ENCODE measurements around the gene GNAL.
"Not testable (repeated sequence)": the region's sequence is repeated elsewhere in the genome, so short reads cannot be mapped to it uniquely, and the experiment has no call there.

GNAL gene

DNA sequence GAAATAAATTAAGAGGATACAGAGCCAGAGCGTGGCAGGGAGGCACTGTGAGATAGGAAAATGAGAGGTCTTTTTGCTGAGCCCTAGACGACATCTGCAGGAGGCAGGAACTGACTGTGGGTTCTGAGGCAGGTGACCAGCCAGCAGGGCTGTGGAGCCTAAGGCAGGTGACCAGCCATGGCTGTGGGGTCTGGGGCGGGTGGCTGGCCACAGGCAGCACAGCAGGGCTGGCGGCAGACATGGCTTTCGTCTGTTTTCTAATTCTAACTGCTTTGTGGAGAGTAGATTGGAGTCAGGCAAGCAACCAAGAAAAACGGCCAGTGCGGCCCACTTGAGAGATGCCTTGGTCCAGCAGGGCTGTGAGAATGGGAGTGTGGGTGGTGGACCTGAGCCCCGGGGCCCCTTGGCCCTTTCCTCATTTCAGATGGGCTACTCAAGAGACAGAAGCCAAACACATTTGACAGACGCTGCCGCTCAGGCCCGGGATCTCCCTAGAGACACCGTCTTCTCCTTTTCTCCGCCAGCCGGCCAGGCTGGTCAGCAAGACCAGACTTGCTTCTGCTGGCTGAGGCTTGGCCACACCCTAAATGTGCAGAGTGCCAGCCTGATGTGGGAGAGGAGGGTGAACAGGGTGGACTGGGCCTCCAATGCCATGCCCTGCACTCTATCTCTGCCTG, 19.7 kb upstream of the GNAL start:
- DNase-seq: no peak

DNA sequence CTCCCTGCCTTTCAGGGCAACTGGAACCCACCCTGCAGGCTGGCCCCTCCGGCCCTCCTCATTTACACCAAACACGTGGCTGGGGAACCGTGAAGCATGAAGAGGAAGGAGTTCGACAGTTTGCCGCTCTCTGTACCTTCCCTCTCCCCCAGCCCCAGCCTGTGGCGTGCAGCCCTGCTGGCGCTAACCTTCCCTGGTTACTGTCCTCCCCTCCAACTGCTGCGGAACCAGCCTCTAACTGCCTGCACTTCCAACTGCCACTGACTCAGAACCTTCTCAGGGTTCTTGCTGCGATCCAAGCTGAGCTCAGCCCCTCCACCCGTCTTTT, 19.2 kb upstream of the GNAL start:
- DNase-seq: no peak

- DNase-seq: no peak
Measured at GRCh38 chr18:11671156-11671555, 17.9 kb upstream of the GNAL start.

DNA sequence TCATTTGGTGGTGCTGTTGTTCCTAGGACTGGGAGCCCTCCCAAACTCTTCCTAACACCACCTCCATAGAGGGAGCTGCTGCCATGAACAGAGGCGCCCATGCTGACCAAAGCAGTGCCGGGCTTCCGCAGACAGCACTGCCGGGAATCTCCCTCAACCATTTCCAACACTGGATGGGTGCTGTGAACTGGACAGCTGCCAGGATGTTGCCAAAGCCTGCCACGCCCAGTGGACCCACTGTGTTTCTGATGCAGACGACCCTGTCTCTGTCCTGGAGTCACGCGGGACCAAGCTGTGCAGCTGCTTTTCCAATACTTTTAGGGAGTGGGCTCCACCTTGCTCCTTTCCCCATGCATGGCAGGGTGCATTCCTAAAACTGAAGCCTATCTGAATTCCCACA, 16.9 kb upstream of the GNAL start:
- no peak for DNase-seq

DNA sequence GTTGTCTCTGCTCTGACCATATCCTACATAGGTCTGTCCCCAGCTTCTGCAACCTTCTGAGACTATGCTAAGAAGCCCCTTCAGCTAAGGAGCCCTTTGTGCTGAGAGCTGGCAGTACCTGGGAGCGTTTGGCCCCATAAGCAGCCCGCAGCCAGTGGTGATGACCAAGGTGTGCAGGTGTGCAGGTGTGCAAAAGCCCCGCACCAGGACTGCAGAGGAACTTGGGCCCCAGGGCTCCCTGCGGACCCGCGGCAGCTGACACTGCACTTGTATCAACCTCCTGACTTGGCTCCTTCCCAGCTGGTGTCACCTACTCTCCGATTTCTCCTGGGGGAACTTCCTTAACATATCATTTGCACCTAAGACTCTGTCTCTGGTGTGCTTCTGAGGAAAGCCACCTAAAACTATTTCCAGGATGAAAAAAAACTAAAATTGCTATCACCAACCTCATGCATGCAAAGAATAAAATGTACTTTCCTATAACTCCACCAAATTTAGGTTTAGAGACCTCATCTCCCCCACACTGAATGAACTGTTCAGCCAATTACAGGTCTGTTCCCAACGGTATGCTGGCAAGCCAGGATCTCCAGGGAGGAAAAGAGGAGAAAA, 16.1 kb upstream of the GNAL start:
- DNase-seq: no peak

DNA sequence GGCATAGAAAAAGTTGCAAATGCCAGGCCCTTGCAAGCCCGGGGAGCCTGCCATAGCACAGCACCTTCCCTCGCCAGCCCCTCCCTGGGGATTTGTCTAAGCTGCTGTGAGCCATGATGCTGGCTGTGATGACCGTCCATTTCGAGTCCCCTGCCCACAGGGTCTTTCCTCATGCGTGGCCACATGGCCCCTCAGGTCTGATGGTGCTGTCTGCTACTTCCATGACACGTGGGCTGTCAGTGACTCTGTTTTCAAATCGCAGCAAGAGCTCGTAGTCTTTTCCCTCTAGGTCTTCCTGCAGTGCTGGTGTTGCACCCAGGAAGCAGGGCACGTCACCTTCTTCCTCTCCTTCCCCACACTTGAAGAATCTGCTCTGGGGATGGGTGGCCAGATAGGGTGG, 15.5 kb upstream of the GNAL start:
- DNase-seq: no peak

DNA sequence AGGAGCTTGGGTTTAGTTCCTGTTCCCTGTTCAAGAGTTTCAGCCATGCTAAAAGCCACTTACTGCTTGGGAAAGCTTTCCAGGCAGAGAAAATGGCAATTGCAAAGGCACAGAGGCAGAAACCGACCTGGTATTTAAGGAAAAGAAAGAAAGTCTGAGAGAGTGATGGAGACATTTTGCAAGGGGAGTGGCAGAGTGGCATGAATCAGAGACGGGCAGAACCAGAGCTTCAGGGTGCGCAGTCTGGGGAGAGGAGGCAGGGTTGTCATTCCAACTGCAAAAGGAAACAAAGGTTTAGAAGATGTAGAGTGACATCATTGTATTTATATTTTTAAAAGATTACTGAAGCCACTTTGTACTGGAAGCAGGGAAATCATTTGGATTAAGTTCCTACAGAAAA, 14.9 kb upstream of the GNAL start:
- no peak for DNase-seq

DNA sequence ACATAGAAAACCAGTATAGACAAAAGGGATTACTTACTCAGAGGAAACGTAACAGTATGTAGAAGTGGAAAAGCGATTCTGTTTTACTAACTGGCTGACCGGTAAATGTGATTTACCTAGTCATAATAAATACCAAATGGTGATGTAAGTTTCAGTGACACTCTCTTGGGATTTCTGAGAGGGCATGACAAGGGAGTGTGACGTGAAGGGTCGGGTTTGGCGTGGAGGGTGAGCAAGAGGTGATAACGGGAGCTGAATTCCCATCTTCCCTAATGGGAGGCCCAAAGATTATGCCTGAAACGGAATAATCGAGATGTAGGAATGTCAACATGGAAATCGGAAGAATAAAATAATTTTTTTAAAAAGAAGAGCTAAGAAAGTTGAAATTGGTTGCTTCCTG, 12.7 kb upstream of the GNAL start:
- DNase-seq: no peak

- no peak for DNase-seq
Measured at GRCh38 chr18:11676867-11677266, 12.2 kb upstream of the GNAL start.

- no peak for DNase-seq
Measured at GRCh38 chr18:11678211-11678610, 10.9 kb upstream of the GNAL start.

- no peak for DNase-seq
Measured at GRCh38 chr18:11689669-11690565, 853 bp downstream of the GNAL start.

DNA sequence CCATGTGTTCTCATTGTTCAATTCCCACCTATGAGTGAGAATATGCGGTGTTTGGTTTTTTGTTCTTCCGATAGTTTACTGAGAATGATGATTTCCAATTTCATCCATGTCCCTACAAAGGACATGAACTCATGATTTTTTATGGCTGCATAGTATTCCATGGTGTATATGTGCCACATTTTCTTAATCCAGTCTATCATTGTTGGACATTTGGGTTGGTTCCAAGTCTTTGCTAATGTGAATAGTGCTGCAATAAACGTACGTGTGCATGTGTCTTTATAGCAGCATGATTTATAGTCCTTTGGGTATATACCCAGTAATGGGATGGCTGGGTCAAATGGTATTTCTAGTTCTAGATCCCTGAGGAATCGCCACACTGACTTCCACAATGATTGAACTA, 1.6 kb downstream of the GNAL start:
- not testable (repeated sequence) for DNase-seq

- DNase-seq: no peak
Measured at GRCh38 chr18:11695736-11696135, 6.7 kb downstream of the GNAL start.

DNA sequence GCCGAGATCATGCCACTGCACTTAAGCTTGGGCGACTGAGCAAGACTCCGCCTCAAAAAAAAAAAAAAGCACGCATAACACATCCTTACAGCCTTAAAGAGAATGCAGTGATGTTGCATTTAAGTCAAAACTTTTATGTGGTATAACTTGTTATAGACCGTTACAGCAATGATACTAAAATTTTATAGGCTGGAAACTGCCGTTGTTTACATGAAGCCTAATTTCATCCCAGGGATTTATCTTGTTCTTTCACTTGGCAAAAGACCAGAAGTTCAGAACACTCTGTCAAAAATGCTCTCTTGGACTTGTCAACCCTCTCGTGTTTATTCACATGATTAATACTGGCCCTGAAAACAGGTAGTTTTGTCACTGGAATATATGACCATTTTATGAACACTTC, 7.4 kb downstream of the GNAL start:
- DNase-seq: no peak

DNA sequence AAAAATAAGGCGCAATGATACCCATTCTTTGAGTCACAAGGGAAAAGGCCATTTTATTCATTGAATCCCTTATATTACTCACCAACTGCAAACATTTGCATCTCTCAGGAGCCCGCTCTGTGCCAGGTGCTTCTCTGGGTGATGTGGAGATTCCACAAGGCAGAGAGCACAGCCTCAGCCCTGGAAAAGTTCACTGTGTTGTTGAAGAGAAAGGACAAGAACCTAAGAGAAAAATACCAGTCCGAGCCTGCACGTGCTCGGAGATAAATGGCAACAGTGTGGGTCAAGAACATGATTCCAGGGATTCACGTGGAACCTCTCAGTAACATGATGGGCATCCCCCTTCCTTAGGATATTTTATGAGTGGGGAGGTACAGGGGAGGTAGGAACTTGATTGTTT, 11.8 kb downstream of the GNAL start:
- no peak for DNase-seq

DNA sequence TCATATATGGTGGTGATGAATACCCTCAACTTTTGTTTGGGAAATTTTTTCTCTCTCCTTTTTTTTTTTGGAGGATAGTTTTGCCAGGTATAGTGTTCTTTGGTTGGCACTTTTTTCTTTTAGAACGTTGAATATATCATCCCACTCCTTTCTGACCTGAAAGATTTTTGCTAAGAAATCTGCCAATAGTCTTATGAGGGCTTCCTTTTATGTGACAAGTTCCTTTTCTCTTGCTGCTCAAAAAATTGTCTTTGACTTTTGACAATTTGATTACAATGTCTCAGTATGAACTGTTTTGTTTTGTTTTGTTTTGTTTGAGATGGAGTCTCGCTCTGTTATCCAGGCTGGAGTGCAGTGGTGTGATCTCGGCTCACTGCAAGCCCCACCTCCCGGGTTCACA, 21.5 kb downstream of the GNAL start:
- no peak for DNase-seq

- DNase-seq: no peak
Measured at GRCh38 chr18:11713756-11714155, 24.7 kb downstream of the GNAL start.

DNA sequence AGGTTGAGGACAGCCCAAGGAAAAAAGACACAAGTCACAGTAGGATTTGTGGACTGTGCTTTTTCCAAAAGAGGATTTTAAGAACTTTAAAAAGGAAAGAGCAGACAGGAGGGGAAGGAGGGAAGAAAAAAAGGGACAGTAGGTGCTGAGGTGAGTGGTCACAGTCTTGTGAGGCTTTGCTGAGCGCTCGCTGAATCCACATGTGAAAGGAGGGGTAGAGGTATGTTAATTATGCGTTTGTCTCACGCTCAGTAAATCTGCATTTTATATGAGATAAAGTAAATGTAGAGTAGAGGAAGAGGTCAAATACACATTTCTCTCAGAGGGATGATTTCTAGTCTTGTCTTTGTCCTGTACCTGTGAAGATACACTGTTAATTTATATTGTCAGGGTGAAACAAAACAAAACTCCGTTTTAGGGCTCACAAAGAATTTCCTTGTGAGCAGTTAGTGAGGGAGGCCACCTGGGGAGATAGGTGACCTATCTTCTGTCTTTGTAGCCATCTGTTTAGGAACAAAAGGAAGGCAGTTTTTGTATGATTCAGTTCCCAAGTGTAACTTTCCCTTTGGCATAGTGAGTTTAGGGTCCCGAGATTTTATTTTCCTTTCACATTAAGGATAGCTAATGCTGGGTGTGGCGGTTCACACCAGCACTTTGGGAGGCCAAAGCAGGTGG, 25.3 kb downstream of the GNAL start:
- no peak for DNase-seq

DNA sequence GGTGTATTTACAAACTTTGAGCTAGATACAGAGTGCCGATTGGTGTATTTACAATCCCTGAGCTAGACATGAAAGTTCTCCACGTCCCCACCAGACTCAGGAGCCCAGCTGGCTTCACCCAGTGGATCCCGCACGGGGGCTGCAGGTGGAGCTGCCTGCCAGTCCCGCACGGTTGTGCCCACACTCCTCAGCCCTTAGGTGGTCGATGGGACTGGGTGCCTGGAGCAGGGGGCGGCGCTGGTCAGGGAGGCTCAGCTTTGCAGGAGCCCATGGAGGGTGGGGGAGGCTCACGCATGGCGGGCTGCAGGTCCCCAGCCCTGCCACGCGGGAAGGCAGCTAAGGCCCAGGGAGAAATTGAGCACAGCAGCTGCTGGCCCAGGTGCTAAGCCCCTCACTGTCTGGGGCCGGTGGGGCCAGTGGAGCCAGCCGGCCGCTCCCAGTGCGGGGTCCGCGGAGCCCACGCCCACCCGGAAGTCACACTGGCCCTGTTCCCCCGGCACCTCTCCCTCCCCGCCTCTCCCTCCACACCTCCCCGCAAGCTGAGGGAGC, 27.8 kb downstream of the GNAL start:
- DNase-seq: not testable (repeated sequence)

DNA sequence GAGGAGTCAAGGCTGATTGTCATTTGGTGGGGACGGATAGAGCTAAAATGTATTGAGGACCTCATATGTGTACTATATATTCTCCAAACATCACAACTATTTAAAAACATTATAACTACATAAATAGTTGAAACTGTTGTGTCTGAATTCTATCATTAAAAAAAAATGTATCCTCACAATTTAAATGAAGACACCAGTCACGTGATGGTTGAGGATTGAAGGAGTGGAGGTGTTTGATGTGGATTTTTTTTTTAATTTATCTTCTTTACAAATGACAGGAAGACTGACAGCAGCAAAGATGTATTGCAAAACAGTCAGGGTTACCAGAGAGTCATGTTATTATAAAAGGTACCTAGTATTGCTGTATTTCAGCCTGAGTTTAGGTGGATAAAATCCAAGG, 30.0 kb downstream of the GNAL start:
- no peak for DNase-seq

- DNase-seq: no peak
Measured at GRCh38 chr18:11719621-11720020, 30.6 kb downstream of the GNAL start.

DNA sequence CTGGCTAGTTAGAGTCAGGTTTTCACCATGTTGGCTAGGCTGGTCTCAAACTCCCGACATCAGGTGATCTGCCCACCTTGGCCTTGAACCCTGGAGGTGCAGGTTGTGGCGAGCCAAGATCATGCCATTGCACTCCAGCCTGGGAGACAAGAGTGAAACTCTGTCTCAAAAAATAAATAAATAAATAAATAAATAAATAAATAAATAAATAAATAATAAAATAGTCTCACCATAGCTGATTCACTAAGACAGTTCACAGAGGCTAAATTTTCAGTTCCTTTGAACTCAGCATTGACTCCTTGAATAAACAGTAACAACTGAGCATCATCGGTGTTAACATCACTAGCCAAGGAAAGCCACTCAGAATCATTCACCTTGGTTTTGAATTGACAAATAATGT, 32.7 kb downstream of the GNAL start:
- no peak for DNase-seq

DNA sequence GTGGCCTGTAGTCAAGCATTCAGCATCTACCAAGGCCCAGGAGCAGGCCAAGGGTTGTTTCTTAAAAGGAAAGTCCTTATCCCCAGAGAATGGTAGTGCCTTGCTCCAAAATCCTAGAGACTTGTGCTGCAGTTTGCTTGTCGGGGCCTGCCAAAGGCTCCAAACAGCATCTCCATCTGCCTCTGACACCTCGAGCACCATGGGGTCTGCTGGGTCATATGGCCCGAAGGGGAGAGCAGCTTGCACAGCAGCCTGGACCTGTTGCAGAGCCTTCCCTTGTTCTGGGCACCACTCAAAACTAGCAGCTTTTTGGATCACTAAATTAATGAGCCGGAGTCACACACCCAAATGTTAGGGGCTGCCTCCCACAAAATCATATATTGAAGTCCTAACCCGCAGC, 35.7 kb downstream of the GNAL start:
- DNase-seq: no peak
